ENCODE measurements around the gene CABS1. TPM values are rescaled to one million over a fixed set of nuclear protein-coding genes. Genes with fewer than 3 reads are reported as not detected.

CABS1 gene
- total RNA-seq, 1 experiment from 2014 or later: not detected

DNA sequence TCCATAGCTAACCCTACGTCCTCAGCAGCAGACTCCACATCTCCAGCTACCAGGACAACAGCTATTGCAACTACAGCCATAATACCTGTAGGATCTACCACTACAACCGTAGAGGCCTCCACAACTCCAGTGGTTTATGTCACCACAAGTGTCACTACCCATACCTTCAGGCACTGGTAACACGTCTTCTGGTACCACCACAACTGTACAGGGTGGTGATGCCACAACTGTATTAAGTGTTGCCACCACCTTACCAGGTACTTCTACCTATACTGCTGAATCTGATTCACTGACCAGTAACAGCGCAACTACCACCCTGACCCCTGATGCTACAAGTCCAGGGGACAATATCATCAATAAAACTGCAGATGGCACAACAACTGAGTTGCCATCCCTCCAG is 34.6 kb upstream of the CABS1 start:
- no peaks in the 10 kb centered on the region for H3K9me2 ChIP-seq (replicated peaks; ENCODE audit: low read length)
- no peaks in the 10 kb centered on the region for H4K20me1 ChIP-seq (ENCODE audit: low read length)
- no peak for DNase-seq
- H3K27ac ChIP-seq (ENCODE audit: low read length): no peak overlapping the region
- no peak overlapping the region for H3K4me2 ChIP-seq (ENCODE audit: low read length)
- ChIA-PET CTCF (no interaction called here), POLR2A (ENCODE audit: unreplicated experiment) (no interaction called here)
- H3F3A ChIP-seq (ENCODE audit: low read length, unreplicated experiment): no peaks in the 10 kb centered on the region
- no peaks in the 10 kb centered on the region for H3K9me3 ChIP-seq (ENCODE audit: low read length)
- H3K4me1 ChIP-seq (ENCODE audit: insufficient read depth, low read length): no peaks in the 10 kb centered on the region
- H3K79me2 ChIP-seq (ENCODE audit: low read length): no peaks in the 10 kb centered on the region
- H3K27me3 ChIP-seq (ENCODE audit: low read length): peaks cover 7% of the 10 kb centered on the region; the same call in 1 of the 2 replicates
- H3K4me3 ChIP-seq (ENCODE audit: low read length): no peak overlapping the region
- ATAC-seq: no peak
- no peak overlapping the region for H3K9ac ChIP-seq (ENCODE audit: low read length)
- no TSS peak for BruUV-seq (replicated peaks)
- TF ChIP-seq, protein P1, sequence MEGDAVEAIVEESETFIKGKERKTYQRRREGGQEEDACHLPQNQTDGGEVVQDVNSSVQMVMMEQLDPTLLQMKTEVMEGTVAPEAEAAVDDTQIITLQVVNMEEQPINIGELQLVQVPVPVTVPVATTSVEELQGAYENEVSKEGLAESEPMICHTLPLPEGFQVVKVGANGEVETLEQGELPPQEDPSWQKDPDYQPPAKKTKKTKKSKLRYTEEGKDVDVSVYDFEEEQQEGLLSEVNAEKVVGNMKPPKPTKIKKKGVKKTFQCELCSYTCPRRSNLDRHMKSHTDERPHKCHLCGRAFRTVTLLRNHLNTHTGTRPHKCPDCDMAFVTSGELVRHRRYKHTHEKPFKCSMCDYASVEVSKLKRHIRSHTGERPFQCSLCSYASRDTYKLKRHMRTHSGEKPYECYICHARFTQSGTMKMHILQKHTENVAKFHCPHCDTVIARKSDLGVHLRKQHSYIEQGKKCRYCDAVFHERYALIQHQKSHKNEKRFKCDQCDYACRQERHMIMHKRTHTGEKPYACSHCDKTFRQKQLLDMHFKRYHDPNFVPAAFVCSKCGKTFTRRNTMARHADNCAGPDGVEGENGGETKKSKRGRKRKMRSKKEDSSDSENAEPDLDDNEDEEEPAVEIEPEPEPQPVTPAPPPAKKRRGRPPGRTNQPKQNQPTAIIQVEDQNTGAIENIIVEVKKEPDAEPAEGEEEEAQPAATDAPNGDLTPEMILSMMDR (conservative IDR thresholded peaks at IDR 0.05; ENCODE audit: low read depth, low read length): no peak
- TF ChIP-seq EZH2 (IDR thresholded peaks at IDR 0.05; ENCODE audit: low read length, unreplicated experiment) (no peak), EZH2phosphoT487 (IDR thresholded peaks at IDR 0.05; ENCODE audit: borderline replicate concordance, low read length) (no peak)
- H2AFZ ChIP-seq (ENCODE audit: low read length): no peak overlapping the region
- no peaks in the 10 kb centered on the region for H3K36me3 ChIP-seq (ENCODE audit: low read depth, low read length)
- intact Hi-C loops (cut with micrococcal nuclease): no loop called here

DNA sequence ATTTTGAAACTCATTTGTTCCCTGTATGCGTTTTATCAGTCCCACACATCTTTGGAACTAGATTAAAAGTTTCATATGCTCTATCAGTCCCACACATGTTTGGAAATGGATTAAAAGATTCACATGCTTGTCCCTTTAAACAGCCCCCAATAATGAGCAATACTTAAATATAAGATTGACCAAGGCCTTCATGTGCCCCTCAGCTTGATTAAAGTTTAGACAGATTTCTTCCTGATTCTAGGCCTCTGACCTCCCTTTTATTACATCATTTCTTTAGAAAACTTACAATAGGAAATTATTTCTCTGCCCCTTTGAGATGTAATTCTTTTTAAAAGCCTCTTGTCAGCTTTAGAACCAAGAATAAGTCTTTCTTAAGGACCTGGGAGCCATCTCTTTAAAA is 31.7 kb upstream of the CABS1 start:
- H4K20me1 ChIP-seq (ENCODE audit: low read length): no peaks in the 10 kb centered on the region
- peaks cover 18% of the 10 kb centered on the region; the same call in 1 of the 2 replicates for H3K27me3 ChIP-seq (ENCODE audit: low read length)
- TF ChIP-seq EZH2 (IDR thresholded peaks at IDR 0.05; ENCODE audit: low read length, unreplicated experiment) (no peak), EZH2phosphoT487 (IDR thresholded peaks at IDR 0.05; ENCODE audit: borderline replicate concordance, low read length) (no peak)
- TF ChIP-seq, protein P1 (conservative IDR thresholded peaks at IDR 0.05; ENCODE audit: low read depth, low read length): no peak
- H3K4me1 ChIP-seq (ENCODE audit: insufficient read depth, low read length): no peaks in the 10 kb centered on the region
- POLR2A ChIA-PET (ENCODE audit: unreplicated experiment): no interaction called here
- no peaks in the 10 kb centered on the region for H3K79me2 ChIP-seq (ENCODE audit: low read length)
- ATAC-seq (no peak), DNase-seq (no peak)
- BruUV-seq (replicated peaks): no TSS peak
- intact Hi-C loops (cut with micrococcal nuclease): no loop called here
- no peaks in the 10 kb centered on the region for H3F3A ChIP-seq (ENCODE audit: low read length, unreplicated experiment)
- H2AFZ ChIP-seq (ENCODE audit: low read length): no peak overlapping the region
- no peaks in the 10 kb centered on the region for H3K36me3 ChIP-seq (ENCODE audit: low read depth, low read length)
- no peak overlapping the region for H3K4me2 ChIP-seq (ENCODE audit: low read length)
- H3K9me2 ChIP-seq (replicated peaks; ENCODE audit: low read length): no peaks in the 10 kb centered on the region
- CTCF ChIA-PET: no interaction called here
- no peak overlapping the region for H3K9ac ChIP-seq (ENCODE audit: low read length)
- H3K4me3 ChIP-seq (ENCODE audit: low read length): no peak overlapping the region
- no peak overlapping the region for H3K27ac ChIP-seq (ENCODE audit: low read length)
- H3K9me3 ChIP-seq (ENCODE audit: low read length): no peaks in the 10 kb centered on the region

DNA sequence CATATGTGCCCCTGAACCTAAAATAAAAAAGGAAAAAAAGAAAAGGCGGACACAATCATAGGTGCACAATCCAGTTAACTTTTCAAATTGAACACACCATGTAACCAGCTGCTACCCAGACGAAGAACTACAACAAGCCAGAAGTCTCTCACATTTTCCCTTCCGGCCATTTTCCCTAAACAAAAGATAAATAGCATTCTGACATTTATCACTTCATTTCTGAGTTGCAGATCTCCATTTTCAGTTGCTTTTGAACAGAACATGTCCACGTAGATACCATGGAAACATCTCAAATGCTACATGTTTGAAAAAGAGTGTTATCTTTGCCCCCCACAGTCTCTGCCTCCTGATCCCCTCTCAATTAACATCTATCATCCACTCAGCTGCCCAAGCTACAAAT is 29.2 kb upstream of the CABS1 start:
- intact Hi-C loops (cut with micrococcal nuclease): no loop called here
- peaks cover 13% of the 10 kb centered on the region; the same call in 1 of the 2 replicates for H3K27me3 ChIP-seq (ENCODE audit: low read length)
- no peak overlapping the region for H3K9ac ChIP-seq (ENCODE audit: low read length)
- H3K9me2 ChIP-seq (replicated peaks; ENCODE audit: low read length): no peaks in the 10 kb centered on the region
- H3K9me3 ChIP-seq (ENCODE audit: low read length): no peaks in the 10 kb centered on the region
- H3K27ac ChIP-seq (ENCODE audit: low read length): no peak overlapping the region
- H3K4me2 ChIP-seq (ENCODE audit: low read length): no peak overlapping the region
- no peaks in the 10 kb centered on the region for H3K79me2 ChIP-seq (ENCODE audit: low read length)
- CTCF ChIA-PET: no interaction called here
- POLR2A ChIA-PET (ENCODE audit: unreplicated experiment): interaction anchor here (0.6 kb wide), 1 partner anchor 795 kb away, joined by 9 read pairs; no protein-coding TSS in a partner anchor
- no peak overlapping the region for H3K4me3 ChIP-seq (ENCODE audit: low read length)
- BruUV-seq (replicated peaks): no TSS peak
- TF ChIP-seq EZH2 (IDR thresholded peaks at IDR 0.05; ENCODE audit: low read length, unreplicated experiment) (no peak), EZH2phosphoT487 (IDR thresholded peaks at IDR 0.05; ENCODE audit: borderline replicate concordance, low read length) (no peak)
- TF ChIP-seq, protein P1 (conservative IDR thresholded peaks at IDR 0.05; ENCODE audit: low read depth, low read length): no peak
- no peaks in the 10 kb centered on the region for H3F3A ChIP-seq (ENCODE audit: low read length, unreplicated experiment)
- H3K36me3 ChIP-seq (ENCODE audit: low read depth, low read length): no peaks in the 10 kb centered on the region
- no peaks in the 10 kb centered on the region for H4K20me1 ChIP-seq (ENCODE audit: low read length)
- H2AFZ ChIP-seq (ENCODE audit: low read length): no peak overlapping the region
- ATAC-seq (no peak), DNase-seq (no peak)
- H3K4me1 ChIP-seq (ENCODE audit: insufficient read depth, low read length): no peaks in the 10 kb centered on the region
